ENCODE measurements around the gene IGFBP5.

DNA sequence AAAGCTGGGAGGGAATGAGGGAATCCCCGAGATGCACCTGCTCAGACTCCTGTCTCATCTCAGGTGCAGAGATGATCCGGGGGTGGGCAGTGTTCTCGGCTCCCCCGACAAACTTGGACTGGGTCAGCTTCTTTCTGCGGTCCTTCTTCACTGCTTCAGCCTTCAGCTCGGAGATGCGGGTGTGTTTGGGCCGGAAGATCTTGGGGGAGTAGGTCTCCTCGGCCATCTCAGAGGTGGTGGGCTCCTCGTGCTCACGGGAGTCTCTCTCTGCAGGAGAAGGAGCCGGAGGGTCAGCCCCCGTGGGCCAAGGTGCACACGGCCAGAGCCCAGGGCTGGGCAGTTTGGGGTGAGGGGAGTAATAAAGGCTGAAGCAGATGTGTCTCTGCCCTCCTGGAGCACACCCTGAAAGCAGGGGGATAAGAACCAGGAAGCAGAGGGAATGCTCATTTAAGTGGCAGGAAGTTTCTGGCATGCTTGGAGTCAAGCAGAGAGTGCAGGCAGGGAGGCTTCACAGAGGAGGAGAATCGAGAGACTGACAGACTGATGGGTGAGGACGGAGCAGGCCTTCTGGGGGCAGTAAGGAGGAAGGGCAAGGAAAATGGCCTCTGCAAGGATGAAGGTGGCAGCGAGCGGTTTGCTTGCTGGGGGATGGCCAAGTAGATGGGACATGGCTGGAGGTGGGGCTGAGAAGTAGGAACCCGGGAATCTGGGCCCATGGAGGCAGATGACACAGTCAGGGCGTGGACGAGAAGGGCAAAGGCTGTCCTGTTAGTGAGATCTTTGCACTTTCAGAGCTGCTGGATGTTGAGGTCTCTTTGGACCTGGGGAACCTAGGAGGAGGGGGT lies 16.3 kb downstream of the IGFBP5 start:
- TF ChIP-seq, protein P1, sequence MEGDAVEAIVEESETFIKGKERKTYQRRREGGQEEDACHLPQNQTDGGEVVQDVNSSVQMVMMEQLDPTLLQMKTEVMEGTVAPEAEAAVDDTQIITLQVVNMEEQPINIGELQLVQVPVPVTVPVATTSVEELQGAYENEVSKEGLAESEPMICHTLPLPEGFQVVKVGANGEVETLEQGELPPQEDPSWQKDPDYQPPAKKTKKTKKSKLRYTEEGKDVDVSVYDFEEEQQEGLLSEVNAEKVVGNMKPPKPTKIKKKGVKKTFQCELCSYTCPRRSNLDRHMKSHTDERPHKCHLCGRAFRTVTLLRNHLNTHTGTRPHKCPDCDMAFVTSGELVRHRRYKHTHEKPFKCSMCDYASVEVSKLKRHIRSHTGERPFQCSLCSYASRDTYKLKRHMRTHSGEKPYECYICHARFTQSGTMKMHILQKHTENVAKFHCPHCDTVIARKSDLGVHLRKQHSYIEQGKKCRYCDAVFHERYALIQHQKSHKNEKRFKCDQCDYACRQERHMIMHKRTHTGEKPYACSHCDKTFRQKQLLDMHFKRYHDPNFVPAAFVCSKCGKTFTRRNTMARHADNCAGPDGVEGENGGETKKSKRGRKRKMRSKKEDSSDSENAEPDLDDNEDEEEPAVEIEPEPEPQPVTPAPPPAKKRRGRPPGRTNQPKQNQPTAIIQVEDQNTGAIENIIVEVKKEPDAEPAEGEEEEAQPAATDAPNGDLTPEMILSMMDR (IDR thresholded peaks at IDR 0.05), result no peak
- no peak for TF ChIP-seq EZH2 (IDR thresholded peaks at IDR 0.05)
